DMS153 treated with DMSO at 0.1 percent for 48 hours (cell line): ENCODE results near the gene CABCOCO1.
"Not testable (repeated sequence)": the region's sequence is repeated elsewhere in the genome, so short reads cannot be mapped to it uniquely, and the experiment has no call there.

Experiments used
- DNase-seq: peaks from one replicate; lab custom pipeline; 2025; ENCODE audit not compliant: unreplicated experiment; lab: John Stamatoyannopoulos, UW

Gene CABCOCO1

GRCh38 chr10:61705022-61705613, 42.4 kb downstream of the CABCOCO1 start:
- DNase-seq: no peak

DNA sequence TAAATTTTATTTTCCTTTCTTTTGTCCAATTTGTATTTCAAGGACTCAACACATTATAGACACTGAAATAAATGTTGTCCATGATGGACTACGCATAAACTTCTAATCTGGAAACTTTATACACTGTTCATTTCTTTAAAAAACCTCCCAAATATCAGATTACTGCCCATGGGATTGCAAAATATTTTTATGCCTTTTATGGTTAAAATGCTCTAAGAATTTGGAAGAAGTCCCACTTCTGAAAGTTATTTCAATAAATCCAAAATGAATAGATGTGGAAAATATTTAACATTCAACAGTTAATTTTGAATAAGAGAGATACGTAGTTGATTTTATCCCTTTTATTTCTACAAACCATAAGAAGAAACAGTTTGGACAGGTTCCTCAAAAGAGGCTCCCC, 46.1 kb downstream of the CABCOCO1 start:
- DNase-seq: no peak

- DNase-seq: not testable (repeated sequence)
Observed at GRCh38 chr10:61712105-61712504, 49.4 kb downstream of the CABCOCO1 start.

DNA sequence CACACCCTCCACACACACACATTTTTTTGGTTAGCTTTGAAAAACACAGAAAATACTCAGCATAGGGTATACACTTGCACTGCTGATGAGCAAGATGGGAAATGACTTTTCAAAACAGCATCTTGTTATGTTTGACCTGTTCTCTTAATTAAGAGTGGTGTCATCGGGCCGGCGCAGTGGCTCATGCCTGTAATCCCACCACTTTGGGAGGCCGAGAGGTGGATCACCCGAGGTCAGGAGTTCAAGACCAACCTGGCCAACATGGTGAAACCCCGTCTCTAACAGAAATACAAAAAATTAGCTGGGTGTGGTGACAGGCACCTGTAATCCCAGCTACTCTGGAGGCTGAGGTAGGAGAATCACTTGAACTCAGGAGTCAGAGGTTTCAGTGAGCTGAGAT, 56.7 kb downstream of the CABCOCO1 start:
- DNase-seq: not testable (repeated sequence)

DNA sequence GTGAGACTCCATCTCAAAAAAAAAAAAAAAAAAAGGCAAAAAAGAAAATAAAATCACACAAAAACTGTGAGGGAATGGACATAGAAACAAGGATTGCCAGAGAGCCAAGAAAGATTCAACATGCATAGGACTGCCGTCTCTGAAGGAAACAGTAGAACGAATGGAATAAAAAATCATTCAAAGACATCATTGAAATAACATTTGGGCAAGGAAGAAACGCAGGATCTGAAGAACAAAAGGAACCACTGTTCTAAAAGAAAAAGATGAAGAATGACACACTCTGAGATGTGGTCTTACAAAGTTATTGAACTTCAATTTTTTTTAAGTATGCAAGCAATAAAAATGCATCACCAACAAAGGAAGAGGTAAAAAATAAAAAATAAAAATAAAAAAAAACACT, 57.2 kb downstream of the CABCOCO1 start:
- DNase-seq: no peak

DNA sequence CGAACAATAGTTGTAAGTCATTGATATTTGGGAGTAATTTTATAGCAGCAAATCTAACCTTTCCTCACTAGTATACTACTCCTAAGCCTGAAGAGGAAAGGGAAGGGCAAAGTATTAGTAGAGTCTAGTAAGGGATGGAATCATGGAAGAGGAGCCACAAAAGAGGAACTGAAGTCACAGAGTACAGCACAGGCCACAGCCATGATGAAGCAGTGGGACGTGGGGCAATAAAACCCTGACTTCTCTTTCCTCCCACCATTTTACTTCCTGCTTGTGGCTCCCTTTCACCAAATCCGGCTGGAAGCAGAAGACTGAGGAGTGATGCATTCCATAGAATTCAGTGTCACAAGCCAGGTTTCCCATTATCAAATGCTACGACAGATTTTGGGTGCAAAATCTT, 58.7 kb downstream of the CABCOCO1 start:
- DNase-seq: no peak

- DNase-seq: not testable (repeated sequence)
Observed at GRCh38 chr10:61725221-61725620, 62.5 kb downstream of the CABCOCO1 start.

DNA sequence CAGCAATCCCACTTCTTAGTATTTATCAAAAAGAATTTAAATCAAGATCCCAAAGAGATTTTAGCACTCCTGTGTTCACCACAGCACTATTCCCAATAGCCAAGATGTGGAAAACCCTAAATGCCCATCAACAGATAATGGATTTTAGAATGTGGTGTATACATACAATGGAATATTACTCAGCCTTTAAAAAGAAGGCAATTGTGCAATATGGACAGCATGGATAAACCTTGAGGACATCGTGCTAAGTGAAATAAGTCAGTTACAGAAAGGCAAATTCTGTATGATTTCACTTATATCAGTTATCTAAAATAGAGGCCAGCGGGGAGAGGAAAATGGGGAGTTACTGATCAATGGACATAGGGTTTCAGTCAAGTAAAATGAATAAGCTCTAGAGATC, 66.9 kb downstream of the CABCOCO1 start:
- DNase-seq: no peak

DNA sequence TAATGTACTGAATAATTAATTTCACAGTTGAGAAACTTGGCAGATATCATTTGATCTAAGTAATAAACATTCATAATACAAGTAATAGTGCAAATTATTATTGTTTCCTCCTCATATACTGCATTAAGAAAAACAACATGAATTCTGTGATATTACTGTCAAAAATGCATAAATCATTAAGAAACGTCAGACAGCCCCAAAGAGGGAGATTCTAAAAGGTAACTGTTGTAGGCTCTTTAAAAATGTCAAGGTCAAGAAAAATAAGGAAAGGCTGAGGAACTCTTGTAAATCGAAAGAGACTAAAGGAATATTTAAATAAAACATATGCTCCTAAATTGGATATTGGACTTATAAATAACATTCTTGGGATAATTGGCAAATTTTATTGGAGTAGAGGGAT, 67.9 kb downstream of the CABCOCO1 start:
- DNase-seq: no peak

DNA sequence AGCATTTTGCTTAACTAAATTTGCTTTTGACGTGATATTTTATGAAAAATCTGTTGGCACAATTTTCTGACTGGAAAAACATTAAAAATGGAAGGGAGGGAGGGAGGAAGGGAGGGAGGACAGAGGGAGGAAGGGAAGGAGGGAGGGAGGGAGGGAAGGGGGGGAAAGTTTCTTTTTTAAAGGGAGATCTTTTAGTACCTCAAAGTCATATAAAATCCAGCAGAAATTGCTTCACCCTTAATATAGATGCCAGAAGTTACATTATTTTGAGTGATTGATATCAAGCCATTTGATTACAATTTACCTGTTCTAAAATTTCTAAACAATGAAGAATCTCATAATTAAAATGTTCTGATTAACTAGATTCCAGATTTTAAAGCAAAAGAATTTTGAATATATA, 68.9 kb downstream of the CABCOCO1 start:
- no peak for DNase-seq

GRCh38 chr10:61732629-61733278, 70.0 kb downstream of the CABCOCO1 start:
- no peak for DNase-seq

DNA sequence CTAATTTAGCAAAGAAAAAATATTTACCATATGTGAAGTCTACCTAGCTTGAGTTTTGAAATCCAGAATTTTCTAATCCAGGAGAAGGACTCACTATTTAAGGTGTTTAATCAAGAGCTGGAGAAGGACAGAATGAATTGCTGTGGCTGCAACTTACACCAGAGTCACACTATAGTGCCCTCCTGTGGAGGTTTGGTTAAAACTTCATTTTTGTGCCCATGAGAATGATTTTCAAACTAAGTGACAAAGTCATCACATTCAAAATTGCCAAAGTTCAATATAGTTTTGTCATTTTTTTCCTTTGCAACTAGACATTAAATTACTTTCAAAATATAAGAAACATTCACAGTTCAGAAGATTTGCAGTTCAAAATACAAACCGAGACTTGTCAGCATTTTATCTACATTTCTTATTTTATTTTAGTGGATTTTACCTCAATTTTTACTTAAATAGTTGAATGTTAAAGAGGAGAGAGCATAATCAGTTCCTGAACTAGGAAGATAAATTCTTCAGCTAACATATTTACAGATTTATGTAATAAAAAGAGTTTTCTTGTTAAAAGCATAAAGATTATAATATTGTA, 70.7 kb downstream of the CABCOCO1 start:
- peak; percentile 52 for DNase-seq

GRCh38 chr10:61735882-61736281, 73.2 kb downstream of the CABCOCO1 start:
- no peak for DNase-seq

DNA sequence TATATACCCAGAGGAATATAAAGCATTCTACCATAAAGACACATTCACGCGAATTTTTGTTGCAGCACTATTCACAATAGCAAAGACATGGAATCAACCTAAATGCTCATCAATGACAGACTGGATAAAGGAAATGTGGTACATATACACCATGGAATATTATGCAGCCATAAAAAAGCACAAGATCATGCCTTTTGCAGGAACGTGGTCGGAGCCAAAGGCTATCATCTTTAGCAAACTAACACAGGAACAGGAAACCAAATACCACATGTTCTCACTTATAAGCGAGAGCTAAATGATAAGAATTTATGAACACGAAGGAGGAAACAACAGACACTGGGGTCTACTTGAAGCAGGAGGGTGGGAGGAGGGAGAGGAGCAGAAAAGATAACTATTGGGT, 74.7 kb downstream of the CABCOCO1 start:
- DNase-seq: not testable (repeated sequence)

DNA sequence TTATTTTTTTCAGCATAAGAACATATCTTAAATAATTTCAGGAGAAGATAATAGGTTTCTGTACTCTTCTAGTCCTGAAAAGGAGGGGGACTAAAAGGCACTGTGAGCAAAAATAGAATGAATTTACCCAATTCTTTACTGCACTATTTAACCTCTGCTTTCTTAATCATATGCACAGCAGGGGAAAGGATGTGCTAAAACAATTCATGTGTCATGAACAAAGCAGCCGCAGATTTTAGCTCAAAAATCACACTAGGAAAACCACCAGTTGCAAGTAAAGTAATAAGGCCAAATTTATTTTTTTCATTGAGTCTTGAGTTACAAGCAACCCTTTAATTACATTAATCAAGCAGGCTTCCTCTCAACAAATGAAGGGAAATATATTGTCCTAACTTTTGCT, 80.1 kb downstream of the CABCOCO1 start:
- DNase-seq: no peak

DNA sequence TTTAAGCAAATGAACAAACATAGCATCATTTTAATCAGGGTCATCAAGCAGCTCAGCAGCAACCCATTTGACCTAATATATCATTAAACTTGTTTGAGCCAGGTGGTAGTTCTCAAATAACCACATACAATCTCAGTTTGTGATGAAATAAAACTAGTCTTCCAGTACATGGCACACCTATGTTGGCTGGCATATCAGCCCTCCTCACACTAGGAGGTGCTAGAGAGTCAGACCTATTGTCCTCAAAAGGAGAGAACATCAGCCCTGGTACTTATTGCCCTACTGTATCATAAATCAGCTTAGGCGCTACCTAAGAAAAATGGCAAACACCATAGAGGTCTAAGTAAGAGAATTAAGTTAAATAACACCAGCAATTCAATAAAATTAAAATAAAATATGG, 81.7 kb downstream of the CABCOCO1 start:
- DNase-seq: no peak

DNA sequence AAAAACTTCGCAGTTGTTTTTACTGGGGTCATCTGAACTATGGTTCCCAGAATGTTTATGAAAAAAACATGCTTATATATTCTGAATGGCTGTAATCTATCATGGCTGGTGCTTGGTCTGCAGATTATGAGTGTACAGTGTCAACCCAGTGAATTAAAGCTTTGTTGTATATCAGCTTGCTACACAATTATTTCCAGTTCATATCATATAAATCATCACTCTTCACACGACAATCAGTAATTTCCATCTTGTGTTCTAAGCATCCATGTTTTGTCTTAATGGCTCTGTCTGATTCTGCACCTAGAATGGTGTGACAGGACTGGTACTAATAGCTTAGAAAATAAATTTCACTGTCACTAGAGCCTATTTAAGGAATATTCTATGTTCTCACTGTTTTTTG, 83.6 kb downstream of the CABCOCO1 start:
- no peak for DNase-seq

DNA sequence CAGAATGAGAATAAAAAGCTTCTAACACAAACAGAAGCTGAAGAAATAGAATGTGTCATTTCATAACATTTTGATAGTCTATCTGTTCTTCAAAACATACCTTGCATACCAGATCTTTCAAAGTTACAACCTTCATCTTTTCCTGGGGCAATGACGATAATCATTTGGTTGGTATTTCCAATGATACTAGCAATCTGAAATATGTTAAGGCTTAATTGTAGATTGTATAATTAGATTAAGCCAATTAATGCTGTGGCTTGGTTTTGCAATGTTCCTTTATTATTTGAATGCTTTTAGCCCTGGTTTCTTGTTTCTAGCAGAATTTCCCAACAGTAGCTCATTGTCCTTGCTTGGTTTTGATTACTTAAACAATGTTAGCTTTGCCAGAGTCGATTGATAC, 84.6 kb downstream of the CABCOCO1 start:
- no peak for DNase-seq

- no peak for DNase-seq
Observed at GRCh38 chr10:61749291-61749690, 86.6 kb downstream of the CABCOCO1 start.

DNA sequence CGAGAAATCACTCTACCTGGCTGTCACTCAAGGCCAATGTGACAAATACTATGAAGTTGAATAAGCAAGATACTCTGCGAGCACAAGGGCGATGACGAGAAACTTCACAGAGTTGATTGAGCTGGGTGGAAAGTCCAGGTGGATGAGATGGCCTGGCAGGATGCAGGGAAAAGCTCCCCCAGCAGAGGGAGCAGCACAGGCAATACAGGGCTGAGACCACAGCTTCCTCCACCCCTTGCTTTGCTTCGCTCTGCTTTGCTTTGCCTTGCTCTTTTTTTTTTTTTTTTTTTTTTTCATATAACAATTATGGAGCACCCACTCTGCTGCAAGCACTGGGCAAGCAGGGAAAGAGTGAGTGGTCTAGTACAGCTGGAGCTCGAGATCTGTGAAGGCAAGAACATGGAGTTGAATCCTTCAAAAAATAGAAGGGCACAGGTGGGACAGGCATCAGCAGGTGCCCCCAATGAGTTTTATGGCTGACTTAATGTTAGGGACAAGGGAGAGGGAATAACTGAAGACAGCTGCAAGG, 88.3 kb downstream of the CABCOCO1 start:
- peak; percentile 35 for DNase-seq

GRCh38 chr10:61751599-61751998, 88.9 kb downstream of the CABCOCO1 start:
- no peak for DNase-seq
